ENCODE results near the gene ESAM.
A peak's percentile ranks its signal among the peaks of the same experiment; 100 is the strongest.

Gene ESAM, protein sequence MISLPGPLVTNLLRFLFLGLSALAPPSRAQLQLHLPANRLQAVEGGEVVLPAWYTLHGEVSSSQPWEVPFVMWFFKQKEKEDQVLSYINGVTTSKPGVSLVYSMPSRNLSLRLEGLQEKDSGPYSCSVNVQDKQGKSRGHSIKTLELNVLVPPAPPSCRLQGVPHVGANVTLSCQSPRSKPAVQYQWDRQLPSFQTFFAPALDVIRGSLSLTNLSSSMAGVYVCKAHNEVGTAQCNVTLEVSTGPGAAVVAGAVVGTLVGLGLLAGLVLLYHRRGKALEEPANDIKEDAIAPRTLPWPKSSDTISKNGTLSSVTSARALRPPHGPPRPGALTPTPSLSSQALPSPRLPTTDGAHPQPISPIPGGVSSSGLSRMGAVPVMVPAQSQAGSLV

DNA sequence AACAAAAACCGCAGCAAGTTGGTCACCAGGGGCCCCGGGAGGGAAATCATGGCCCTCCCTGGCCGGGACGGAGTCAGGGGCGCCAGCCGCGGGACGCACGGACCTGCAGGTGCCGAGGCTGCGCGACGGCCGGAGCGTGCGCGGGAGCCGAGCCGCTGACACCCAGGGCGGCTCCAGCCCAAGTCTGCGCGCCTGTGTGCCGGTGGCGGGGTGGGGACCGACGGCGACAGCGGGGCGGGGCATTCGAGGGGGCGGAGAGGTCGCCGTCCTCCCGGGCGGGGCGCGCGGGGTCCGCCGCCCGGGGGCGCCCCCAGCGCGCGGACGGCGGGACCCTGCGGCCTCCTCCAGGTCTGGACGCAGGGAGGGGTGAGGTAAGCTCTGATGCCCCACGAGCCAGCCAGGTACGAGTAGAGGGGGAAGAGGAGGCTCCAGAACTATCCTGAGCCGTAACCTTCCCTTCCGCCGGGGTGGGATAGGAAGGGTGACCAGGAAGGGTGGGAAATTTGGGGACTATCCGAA, at the start of gene ESAM:
Gene ESAM, minus strand, starts transcription at position 186 of the 519 bp plus-strand sequence. Its CDS starts 136 bp downstream, at position 50.
- DNase-seq = no peak

DNA sequence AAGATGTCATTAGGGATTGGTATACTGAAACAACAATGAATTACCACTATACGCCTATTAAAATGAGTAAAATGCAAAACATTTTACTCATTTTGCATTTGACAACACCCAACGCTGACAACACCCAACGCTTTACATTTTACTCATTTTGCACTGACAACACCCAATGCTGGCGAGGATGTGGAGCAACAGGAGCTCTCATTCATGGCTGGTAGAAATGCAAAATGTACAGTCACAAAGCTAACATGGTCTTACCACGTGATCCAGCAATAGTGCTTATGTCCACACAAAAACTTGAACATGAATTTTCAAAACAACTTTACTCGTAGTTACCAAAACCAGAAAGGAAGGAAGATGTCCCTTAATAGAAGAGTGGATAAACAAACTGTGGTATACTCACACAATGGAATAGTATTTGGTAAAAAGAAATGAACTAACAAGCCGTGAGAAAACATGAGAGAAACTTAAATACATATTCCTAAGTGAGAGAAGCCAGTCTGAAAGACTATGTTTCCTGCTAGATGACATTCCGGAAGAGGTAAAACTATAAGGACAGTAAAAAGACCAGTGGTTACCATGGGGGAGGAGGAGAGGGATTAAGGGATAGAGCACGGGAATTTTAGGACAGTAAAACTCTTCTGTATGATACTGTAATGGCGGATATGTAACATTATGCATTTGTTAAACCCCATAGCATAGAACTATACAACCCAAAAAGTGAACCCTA, 49.5 kb upstream of the ESAM start:
- no peak for DNase-seq

DNA sequence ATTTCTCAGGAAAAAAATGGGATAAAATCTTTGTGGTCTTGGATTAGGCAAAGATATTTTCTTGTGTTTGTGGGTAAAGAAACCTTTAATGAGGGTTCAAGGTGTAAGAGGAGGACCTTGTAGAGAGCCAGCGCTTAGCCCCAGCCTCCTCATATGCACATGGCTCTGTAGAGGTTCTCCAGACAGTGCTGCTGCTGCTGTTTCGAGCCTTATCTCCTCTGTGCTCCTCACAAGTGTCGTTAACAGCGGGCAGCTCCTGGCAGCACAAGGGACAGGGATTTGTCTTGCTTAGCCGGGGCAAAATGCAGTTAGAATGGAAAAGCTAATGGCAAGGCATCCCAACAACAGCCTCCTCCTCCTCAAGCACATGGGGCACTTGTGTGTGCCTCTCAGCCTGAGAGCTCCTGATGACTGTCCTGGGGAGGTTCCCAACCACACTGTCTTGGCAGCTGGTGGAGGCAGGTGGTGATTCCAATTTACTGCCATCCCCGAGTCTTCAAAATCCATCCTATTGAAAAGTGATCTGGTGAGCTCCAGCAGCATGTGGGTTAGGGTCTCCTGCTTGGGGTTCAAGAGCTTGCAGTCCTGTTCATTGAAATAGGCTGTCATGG, 45.7 kb upstream of the ESAM start:
- DNase-seq = no peak

DNA sequence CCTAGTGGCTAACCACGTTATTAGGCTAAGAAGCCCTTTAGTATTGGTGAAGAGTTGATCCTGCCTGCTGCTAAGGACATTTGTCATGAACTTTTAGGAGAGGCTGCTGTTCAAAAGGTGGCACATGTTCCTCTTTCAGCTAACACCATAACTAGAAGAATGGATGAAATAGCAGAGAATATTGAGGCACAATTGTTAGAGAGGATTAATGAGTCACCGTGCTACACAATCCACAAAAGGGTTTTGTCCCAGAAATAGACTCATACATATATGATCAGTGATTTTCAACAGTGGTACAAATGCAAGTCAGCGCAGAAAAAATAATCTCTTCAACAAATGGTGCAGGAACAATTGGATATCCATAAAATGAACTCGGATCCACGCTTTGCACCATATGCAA, 45.1 kb upstream of the ESAM start:
- DNase-seq = no peak

DNA sequence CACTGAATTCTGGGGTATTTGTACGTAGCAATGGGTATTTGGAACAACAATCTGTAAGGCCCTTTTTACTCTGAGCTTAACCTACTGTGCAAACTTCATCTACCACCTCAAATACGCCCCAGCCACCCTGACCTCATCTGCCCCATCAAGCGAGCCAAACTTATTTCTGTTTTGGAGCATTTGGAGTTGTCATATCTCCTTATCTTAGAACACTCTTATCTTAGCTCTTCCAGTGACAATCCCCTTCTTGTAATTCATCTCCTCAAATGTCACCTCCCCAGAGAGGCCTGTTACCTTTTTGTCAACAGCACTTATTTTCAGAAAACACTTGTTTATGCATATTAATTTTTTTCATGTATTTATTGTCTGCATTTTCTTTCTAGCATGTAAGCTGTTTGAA, 42.8 kb upstream of the ESAM start:
- DNase-seq = no peak

DNA sequence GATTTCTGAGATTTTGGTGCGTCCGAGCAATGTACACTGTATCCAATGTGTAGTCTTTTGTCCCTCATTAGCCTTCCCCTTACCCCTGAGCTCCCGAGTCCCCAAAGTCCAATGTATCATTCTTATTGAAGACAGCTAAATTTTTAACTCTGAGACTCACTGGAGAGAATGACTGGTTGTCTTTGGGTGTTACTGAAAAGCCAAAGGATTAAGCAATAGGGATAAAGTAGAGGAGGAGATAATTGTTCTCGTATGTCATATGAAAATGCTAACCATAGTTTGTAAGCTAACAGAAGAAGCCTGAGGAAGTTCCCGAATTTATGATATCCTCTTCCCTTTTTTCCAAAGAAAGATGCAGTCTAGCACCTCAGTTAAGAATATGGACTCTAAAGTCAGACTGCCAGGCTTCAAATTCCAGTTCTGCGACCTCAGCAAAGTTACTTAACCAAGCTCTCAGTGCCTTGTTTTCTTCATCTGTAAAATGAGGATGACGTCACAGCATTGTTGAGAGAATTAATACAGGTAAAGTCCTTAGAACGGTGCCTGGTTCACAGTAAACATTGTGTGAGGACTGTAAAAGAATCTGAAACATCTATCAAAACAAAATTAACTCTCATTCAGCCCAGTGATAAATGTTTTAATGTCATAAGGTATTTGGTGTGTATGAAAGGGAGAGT, 39.7 kb upstream of the ESAM start:
- no peak for DNase-seq

DNA sequence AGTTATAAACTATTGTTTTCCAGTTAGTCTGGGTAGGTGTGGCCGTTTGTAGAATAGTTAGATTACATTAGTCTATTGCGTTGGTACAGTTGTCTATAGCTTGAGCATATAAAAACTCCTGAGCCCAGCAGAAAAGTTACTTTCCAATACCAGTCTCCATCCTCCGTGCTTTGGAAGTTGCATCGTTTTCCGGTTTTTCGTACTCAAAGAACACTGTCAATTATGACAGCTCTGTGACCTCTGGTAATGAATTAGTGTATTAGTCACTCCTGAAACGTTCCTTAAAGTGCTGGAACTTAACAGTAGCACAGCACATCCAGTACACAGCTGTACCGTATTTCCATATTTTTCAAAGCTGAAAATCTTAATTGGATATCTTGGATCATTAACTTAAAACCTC, 38.9 kb upstream of the ESAM start:
- DNase-seq = no peak

DNA sequence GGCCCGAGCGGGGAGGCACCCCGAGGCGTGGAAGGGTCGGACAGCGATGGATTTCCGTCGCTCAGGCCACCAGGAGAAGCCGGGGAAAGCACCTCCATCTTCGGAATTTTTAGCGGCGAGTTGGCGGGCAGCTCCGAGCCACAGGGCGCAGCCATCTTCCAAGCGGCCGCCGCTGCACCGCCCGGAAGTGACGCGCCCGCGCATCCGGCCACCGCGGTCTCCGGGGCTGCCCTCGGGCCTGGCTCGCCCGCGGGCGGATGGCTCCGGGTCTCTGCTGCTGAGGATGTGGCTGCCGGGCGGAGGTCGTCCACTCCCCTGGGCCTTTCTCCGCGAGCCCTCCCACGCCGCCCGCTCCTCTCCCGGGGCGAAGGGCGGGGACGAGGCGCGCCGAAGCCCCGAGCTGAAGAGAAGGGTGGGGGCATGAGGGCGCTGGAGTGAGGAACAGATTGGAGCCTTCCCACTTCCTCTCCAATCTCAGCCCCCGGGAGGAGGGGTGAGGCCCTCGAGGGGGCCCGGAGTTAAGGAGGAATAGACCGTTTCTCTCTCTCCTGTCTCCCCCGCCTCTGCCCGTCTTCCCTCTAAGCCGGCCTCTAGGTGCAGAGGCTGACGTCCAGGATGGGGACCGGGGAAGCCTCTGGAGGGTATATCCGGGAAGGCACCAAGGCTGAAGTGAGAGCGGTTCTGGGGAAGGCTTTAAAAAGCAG, 38.3 kb upstream of the ESAM start, which contains the start of gene MSANTD2:
Gene MSANTD2, minus strand, starts transcription at position 181 of the 704 bp plus-strand sequence. Its CDS starts 26 bp downstream, at position 155.
- peak; percentile 76 for DNase-seq

DNA sequence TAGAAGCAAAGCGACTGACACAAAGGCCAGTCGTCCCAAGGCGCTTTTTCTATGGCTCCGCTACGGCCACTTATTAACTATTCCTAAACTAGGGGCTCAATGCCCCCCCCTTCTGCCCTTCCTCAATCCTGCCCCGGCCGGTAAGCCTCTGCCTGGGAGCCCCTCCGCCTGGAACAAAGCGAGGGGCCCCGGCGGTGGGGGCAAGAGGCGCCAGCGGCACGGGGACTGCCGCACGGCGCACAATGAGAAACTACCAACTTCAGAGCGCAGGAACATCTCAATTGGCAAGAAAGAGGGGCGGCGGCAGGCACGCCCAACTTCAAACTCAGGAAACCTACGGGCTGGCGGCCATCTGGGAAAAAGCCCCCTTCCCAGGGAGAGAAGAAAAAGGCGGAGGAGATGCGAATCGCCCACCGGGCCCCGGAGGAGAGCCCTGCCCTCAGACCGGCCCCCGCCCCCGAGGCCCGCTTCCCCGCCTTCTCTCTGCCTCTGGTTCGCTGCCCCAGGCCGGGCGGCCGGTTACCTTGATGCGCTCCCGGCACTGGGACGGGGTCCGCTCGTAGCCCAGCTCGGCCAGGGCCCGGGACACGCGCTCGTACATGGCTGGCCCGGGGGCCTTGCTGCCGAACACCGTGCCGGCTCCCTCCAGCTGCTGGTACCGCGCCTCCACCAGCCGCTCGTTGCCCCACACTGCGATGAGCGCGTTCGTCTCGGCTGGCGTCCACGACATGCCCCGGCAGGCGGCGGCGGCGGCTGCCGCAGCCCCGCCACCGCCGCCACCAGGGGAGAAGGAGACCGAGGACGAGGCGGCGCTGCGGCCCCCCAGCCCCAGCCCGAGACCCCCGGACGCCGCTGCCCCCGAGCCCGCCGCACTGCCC, 37.5 kb upstream of the ESAM start:
- DNase-seq = no peak

DNA sequence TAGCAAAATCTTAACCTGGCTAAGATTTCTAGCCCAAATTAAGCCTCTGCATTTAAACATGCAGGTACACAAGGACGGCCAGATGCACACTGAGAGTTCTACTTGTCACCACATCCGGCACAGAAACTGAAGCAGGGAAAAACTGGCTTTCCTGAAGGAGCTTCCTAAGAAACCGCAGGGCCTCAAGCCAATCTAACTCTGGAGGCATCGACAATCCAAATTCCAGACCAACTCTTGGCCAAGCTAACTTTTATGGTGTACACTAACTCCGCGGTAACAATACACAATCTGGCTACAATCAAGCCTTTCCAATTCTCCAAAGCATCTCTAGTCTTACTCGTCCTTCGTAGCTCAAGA, 36.9 kb upstream of the ESAM start:
- DNase-seq = no peak

DNA sequence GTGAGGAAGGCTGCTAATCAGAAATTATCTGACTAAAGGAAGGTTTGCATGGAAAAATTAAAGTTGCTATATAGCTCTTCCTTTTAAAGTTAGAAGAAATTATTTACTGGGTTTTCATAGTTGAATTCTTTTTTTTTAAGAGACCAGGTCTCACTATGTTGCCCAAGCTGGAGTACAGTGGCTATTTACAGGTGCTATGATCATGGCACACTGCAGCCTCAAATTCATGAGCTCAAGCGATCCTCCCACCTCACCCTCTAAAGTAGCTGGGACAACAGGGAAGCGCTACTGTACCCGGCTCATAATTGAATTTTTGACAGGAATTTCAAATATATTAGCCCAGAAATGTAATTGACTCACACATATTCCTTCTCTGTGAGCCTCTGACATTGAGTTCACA, 34.2 kb upstream of the ESAM start:
- no peak for DNase-seq

DNA sequence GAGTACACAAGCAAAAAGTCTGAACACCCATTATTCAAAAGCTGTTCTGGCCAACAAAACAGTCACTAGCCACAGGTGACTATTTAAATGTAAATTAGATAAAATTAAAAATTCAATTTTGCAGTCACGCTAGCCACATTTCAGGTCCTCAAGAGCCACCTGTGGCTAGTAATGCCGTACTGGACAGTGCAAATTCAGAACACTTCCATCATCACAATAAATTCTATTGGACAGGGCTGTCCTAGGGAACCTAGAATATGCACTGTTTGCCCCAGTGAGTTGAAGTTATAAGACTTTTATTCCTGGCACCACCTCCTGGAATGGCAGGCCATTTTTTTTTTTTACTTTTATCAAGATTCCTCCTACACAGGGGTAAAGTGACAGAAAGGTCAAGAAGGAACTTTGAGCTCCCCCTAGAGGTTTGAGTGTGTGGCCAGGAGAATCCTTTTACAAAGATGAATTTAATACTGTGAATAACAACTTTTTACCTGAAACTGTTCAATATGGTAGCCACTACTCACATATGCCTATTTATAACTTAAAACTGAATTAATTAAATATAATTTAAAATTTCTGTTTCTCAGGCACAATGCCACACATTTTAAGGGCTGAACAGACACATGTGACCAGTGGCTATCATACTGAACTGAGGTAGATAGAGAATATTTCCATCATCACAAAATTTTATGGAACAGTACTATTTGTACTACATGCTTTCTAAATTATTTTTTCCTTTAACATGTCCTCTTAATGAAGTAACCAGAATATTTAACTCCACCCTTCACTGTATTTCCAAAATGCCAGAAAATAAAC, 31.6 kb upstream of the ESAM start:
- peak; percentile 19 for DNase-seq

DNA sequence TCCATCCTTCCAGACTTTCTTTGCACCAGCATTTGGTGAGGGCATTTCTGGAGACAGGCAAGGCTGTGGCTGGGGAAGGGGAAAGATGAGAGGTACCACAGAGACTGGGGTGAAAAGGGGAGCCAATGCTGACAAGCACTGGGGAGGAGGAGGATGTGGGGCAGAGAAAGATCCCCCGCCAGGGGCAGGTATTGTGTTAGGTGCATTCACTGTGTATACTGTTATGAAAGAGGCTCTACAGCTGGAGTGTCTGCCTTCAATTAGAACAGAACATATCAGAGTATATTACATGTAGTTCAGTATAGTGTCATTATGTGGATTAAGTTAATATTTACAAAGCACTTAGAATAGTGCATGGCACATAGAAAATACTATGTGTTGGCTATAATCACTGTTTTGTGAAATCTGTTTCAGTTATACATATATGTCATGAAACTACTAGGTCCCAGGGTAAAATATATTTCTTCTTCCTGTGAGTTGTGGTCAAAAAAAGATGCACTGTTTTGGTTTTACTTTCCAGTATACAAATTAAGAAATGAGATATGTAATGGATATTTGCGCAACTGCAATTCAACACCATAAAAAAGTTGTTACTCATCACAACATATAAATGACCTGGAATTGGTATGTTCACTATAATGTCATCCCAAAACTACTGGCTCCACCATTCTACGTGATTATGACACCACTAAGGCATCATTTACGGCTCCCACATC, 29.7 kb upstream of the ESAM start:
- no peak for DNase-seq

DNA sequence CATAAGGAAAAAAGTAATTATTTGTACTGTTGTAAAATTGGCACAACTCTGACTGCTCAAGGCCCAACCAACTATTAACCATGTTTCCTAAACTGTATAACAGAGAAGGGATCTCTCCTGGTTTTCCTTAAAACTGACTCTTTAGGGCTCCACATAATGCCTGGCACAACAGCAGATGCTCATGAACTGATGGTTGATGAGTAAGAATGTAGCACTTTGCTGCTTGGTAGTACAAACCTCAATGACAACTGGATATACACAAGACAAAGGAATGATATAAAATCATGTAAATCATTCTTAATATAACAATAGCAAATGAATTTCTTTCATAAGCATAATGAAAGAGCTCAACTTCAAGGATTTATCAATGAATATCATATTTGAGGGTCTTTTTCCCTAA, 26.4 kb upstream of the ESAM start:
- no peak for DNase-seq

DNA sequence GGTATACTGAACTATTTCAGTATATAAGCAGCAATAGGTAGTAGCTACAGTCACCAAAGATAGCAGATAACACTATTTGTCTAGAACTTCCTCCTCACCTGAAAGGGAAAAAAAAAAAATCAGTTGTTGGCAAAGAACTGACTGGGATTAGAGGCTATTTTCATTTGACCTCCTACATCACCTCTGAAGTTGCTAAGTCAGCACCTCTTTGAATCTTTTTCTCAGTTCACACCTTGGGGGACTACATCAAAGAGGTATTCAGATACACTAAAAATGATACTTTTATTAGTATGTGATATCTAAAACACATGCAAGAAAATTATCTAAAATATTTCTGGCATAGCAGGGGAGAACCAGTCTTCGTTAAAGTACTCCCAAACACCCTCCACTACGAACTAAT, 22.0 kb upstream of the ESAM start:
- no peak for DNase-seq

DNA sequence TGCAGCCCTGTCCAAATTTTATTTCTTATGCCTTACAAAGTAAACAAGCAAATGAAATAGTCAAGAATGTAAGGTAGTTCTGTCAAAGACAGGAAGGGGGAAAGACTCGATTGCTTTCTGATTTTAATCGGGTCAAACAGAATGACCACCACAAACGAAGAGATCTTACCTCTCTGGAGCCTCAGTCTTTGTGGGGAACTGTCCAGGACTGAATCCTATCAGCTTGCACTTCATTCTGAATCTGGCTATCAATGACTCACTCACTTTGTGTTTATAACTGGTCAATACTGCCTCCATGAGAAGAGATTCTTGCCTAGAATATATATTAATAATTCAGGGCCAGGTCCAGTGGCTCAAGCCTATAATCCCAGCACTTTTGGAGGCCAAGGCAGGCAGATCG, 20.9 kb upstream of the ESAM start:
- DNase-seq = no peak

DNA sequence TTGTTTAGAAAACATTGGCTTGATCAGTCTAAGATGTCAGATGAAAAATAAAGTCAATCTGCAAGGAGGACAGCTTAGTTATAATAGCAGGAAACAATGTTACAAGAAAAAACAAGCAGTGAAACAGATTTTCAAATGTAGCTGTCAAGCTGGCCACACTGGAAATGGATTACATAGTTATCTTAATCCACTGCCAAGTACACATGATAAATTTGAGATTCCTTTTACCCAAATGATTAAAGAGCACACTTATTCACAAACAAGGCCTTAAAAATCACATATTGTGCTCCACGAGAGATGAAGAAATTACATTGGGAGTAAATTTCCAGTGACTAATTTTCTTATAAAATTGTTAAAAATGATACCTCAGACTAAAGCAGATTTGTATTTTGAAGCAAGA, 17.5 kb upstream of the ESAM start:
- no peak for DNase-seq

DNA sequence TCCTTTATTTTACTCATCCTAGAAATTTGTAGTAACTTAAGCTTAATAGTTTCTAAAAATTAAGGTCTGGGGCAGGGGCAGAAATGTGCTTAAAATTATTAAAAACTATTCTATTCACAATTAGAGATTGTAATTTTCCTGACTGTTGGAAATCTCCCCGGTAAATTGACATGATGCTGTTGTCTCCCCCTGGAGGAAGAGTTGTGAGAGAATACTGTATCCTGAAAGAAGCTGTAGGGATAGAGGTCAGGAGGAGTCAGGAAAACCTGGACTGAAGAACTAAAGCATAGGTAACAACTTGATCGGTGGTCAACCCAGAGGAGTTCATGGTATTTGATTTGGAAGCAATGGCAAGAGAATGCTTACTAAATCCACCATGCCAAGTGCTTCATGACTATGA, 16.2 kb upstream of the ESAM start:
- no peak for DNase-seq

DNA sequence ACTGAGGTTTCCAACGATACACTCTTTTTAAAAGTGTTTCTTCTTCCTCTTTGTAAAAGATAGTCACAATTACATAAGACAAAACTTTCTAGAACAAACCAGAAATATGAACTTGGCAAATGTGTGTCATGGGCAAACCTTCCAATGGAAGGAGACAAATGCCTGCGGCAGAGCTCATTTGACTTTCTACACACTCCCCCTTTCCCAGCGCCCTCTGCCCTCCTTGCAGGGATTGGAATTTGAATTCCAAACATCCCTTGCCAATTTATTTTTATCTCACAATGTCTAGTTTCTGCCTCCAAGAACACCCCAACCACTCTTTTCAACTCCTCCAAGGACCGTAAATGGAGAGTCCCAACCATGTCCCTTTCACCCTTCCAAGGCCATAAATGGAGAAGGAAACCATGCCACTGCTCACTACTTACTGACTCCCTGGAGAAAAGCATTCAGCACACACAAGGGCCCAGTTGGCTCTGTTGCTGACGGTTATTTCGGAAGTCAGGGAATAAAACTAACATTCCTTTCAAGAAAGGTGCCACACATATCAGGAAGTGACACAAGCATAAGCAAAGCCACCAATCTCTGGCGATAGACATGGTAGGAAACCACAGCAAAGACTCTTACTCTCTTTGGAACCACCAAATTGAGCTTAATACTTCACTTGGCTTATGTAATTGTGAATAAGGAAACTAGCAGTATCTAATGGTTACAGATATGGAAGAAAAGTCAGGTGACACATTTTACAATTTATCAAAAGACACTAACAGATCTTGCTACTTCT, 15.0 kb upstream of the ESAM start:
- no peak for DNase-seq
